NK-92 treated with Interleukin-12 subunit alpha and Interleukin-12 subunit beta, amount 100 ng/mL, for 24 hours (cell line): ENCODE results near the gene TARS2.

Experiments used
- DNase-seq: peaks from one replicate; lab custom pipeline; 2025; lab: John Stamatoyannopoulos, UW

The TARS2 gene

DNA sequence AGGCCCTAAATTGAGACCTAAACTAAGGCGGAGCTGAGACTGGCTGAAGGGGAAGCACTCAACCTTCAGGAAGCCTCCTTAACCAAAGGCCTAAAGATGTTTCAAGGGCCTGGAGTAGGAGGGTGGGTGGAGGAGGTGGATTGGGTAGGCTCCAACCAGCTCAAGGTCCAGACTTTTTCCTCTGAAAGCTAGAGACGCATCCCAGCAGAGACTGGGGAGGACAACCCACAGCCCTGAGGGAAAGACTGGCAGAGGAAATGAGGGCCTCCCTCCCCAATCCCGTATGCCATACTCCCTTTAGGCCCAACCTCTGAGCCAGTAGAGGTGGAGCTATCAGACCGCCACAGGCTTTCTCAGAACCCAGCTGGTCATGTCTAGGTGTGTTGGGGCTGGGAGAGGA lies 21.8 kb downstream of the TARS2 start:
- DNase-seq = no peak

- no peak for DNase-seq
Measured at GRCh38 chr1:150511551-150511950, 24.3 kb downstream of the TARS2 start.

- no peak for DNase-seq
Measured at GRCh38 chr1:150511985-150512660, 24.9 kb downstream of the TARS2 start.

GRCh38 chr1:150512846-150513245 lies 25.6 kb downstream of the TARS2 start:
- no peak for DNase-seq

GRCh38 chr1:150513351-150513791 lies 26.2 kb downstream of the TARS2 start:
- no peak for DNase-seq

- DNase-seq = no peak
Measured at GRCh38 chr1:150514260-150514659, 27.0 kb downstream of the TARS2 start.

DNA sequence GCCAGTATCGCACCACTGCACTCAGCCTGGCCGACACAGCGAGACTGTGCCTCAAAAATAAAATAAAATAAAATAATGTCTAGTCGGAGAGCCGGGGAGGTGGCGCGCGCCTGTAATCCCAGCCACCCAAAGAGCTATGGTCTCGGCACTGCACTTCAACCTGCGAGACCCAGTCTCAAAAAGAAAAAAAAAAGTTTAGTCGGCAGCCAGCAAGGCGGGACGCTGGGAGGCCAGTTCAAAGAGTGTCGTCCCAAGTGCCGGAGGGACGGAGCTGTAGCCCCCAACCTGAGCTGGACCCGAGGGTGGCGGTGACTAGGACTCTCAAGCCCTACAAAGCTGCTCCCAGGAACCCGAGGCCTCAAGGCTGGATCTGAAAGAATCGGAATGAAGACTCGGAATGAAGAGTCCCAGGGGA lies 27.7 kb downstream of the TARS2 start:
- no peak for DNase-seq

DNA sequence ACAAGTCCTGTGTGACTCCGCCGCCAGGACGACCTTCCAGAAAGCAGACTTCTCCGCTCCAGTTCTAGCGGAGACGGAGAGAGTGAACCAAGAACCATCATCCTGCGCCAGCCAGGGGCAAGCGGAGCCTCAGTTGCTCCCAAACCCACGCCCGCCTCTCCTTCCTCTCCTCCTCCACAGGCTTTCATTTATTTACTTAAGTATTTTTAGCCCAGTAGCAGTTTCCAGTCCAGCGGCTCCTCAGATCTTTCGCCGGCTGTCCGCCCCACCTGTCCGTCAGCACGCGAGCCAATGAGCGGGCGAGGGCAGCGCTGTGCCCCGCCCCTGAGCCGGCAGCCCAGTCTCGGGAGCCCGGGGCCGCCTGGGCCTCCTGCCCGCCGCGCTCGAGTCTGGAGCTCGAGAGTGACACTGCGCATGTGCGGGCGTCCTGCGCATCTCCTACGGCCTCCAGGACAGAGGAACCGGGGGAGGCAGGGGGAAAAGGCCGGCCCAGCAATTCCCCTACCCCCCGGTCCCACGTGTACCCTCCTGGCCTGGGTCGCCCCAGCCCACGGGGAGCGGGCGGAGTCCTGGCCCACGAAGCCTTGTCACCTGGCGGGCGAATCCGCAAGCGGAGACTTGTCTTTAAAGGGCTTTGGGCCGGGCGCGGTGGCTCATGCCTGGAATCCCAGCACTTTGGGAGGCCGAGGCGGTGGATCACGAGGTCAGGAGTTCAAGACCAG lies 28.3 kb downstream of the TARS2 start, which contains the start of gene FALEC:
TSS of gene FALEC (plus strand) at position 425 of the 722 bp plus-strand sequence.
- peak; percentile 94 for DNase-seq

- no peak for DNase-seq
Measured at GRCh38 chr1:150516050-150516591, 28.9 kb downstream of the TARS2 start.

DNA sequence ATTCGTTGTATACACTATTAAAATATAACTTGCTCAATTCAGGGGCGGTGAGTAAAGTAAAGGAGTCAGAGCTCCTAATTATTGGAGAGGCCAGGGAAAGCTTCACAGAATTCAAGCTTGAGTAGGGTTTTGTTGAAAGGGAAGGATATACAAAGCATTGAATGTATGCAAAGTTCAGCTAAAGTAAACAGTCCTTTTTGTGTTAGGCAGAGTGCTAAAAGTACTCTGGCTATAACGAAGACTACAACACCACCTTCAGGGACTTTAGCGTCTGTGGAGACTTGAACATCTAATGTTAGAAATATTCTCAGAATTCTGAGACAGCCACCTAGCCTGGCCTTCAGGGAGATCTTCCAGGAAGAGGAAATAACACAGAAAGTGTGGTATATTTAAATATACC lies 29.4 kb downstream of the TARS2 start:
- DNase-seq = no peak

- DNase-seq = no peak
Measured at GRCh38 chr1:150521196-150521968, 34.2 kb downstream of the TARS2 start.

- DNase-seq = no peak
Measured at GRCh38 chr1:150525348-150525747, 38.1 kb downstream of the TARS2 start.

GRCh38 chr1:150528196-150528595 lies 41.0 kb downstream of the TARS2 start:
- no peak for DNase-seq

DNA sequence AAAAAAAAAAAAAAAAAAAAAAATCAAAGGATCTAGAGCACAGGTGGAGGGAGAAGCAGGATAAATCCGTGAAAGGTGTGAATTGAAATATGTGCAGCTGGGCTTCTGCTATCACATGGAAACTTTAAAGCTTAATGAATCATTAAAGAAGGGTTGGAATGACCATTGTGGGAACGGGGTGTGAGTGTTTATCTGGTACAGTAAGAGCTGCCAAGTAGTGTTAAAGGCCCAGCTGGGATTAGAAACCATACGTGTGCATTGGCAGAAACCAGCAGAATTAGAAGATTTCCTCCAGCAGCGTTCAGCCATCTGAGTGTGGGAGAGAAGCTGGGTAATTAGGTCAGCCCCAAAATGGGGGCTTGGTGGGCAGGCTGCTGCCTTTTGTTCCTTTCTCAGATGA lies 41.8 kb downstream of the TARS2 start:
- DNase-seq = no peak

DNA sequence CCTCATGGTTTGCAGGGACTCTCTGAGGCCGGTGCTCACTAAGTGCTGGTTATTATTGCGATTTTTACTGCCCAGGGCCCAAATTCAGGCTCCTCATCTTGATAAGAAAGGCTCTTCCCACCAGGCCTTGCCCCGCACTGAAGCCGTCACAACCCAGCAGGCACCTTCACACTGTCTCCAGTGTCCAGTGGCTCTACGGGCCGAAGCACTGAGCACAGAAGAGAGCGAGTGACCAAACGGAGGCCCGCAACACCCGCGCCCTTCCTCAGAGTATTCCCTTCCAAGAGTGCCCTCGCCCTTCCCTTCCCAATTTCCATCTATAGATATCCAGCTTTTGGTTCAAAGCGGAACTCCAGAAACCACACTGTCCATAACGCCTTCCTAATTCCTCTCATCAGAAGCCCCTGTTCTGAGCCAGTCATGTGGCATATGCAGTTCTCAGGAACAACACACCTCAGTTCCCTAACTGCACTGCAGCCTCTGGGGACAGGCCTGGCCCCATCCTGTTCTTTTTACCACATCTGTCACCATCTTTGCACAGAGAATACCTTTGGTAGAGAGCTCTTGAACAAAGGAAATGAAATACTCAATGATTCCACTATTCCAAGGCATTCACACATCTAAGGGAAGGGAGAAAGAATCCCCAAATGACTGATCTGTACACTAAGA lies 43.4 kb downstream of the TARS2 start:
- DNase-seq = no peak

DNA sequence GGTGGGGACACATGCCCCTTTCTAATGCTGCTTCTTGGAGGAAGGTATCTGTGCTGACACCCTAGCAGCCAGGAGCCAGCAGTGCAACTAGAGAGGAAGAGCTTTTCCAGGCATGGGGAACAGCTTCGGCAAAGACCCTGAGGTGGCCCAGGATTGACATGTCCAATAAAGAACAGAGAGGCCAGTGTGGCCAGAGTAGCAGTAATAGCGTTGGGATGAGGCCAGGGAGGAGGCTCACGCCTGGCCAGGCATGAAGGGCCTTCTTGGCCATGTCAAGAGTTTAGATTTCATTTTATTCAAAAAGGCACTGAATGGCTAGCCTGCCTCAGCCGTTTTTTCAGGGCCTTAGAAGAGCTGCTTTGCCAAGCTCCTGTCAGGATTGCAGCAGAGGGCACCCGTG lies 45.6 kb downstream of the TARS2 start:
- no peak for DNase-seq

DNA sequence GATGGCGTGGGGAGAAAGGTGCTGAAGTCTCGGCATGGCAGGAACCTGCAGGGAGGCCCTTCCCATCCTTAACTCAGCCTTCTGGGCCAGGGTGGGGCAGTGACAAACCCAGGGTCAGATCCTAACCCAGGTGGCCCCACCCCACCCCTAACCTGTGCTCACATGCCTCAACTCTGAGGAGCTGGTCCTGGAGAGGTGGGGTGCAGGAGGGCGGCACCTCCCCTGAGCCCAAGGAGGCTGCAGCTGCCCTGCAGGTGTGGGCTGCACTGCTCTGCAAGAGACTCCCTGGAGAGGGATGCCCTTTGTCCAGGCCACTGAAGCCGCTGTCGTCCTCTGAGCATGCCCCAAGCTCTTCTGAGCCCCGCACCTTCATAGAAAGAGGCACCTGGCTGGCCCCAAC lies 46.8 kb downstream of the TARS2 start:
- DNase-seq = no peak

- DNase-seq = no peak
Measured at GRCh38 chr1:150535511-150536287, 48.5 kb downstream of the TARS2 start.

GRCh38 chr1:150536836-150537731 lies 49.9 kb downstream of the TARS2 start:
- DNase-seq = no peak
